HL-60 (cell line): ENCODE measurements around the gene DOC2B.
"Not testable (repeated sequence)": the region's sequence is repeated elsewhere in the genome, so short reads cannot be mapped to it uniquely, and the experiment has no call there.

Experiments used
- CTCF ChIP-seq: IDR thresholded peaks from one replicate; pipeline ENCODE4 v1.5.1; 2011; ENCODE audit warnings: low read length, control low read depth, inconsistent platforms; ENCODE audit not compliant: insufficient read depth
- GABPA ChIP-seq: IDR thresholded peaks from 2 replicates; pipeline ENCODE4 v1.6.1; 2012; ENCODE audit warnings: low read depth
- POLR2AphosphoS5 ChIP-seq: IDR thresholded peaks from 2 replicates; pipeline ENCODE4 v1.6.1; 2012; ENCODE audit warnings: low read depth

GRCh38 chr17:137166-137807 lies 44.2 kb downstream of the DOC2B start, which contains the start of gene SCGB1C2:
- TF ChIP-seq CTCF, GABPA, POLR2AphosphoS5: not testable (repeated sequence)
